Neural progenitor cell (in vitro differentiated cells): Measurements from ENCODE around the gene RETSAT. TPM values are rescaled to one million over a fixed set of nuclear protein-coding genes. Genes with fewer than 3 reads are reported as not detected.
A peak's percentile ranks its signal among the peaks of the same experiment; 100 is the strongest.

Source experiments
- DNase-seq: peaks from one replicate; pipeline ENCODE4 v3.0.0-alpha.2; 2016; ENCODE audit warnings: low spot score
- H2AFZ ChIP-seq: fragments of 200-600 bp; sonication (generic); replicated peaks from 2 replicates; pipeline ENCODE4 v1.6.1; 2016; ENCODE audit warnings: antibody characterized with exemption
- H3F3A ChIP-seq: fragments of 200-600 bp; sonication (generic); 2 replicates; pipeline ENCODE4 v1.6.1; 2016; ENCODE audit warnings: antibody characterized with exemption, low read depth
- H3K27ac ChIP-seq: fragments of 200-600 bp; sonication (generic); 2 replicates; pipeline ENCODE4 v1.5.1; 2016; ENCODE audit warnings: mild to moderate bottlenecking
- H3K27me3 ChIP-seq: fragments of 200-600 bp; sonication (generic); 2 replicates; pipeline ENCODE4 v1.6.1; 2016; ENCODE audit warnings: mild to moderate bottlenecking, moderate library complexity
- H3K36me3 ChIP-seq: fragments of 200-600 bp; sonication (generic); 2 replicates; pipeline ENCODE4 v1.5.1; 2016
- H3K4me1 ChIP-seq: fragments of 200-600 bp; sonication (generic); 2 replicates; pipeline ENCODE4 v1.6.1; 2016; ENCODE audit warnings: mixed run types
- H3K4me2 ChIP-seq: fragments of 200-600 bp; sonication (generic); 2 replicates; pipeline ENCODE4 v1.6.1; 2016
- H3K4me3 ChIP-seq: fragments of 200-600 bp; sonication (generic); 2 replicates; pipeline ENCODE4 v1.5.1; 2016
- H3K79me2 ChIP-seq: fragments of 200-600 bp; sonication (generic); 2 replicates; pipeline ENCODE4 v1.6.1; 2016; ENCODE audit warnings: low read depth
- H3K9ac ChIP-seq: fragments of 200-600 bp; sonication (generic); 2 replicates; pipeline ENCODE4 v1.6.1; 2016
- H3K9me3 ChIP-seq: fragments of 200-600 bp; sonication (generic); 2 replicates; pipeline ENCODE4 v1.5.1; 2016; ENCODE audit warnings: low read depth
- H4K20me1 ChIP-seq: fragments of 200-600 bp; sonication (generic); 2 replicates; pipeline ENCODE4 v1.6.1; 2016; ENCODE audit warnings: low read depth
- H3K27ac Mint-ChIP-seq: 3 replicates; pipeline ENCODE4 v1.8.0; 2021; ENCODE audit warnings: mixed read lengths
- H3K27me3 Mint-ChIP-seq: 2 replicates; pipeline ENCODE4 v1.8.0; 2022; ENCODE audit warnings: low read depth, mild to moderate bottlenecking, inconsistent platforms, moderate library complexity, mixed read lengths; ENCODE audit not compliant: insufficient read depth
- H3K36me3 Mint-ChIP-seq: 3 replicates; pipeline ENCODE4 v1.8.0; 2021; ENCODE audit warnings: mixed read lengths
- H3K4me1 Mint-ChIP-seq: 3 replicates; pipeline ENCODE4 v1.8.0; 2021; ENCODE audit warnings: mixed read lengths
- H3K4me3 Mint-ChIP-seq: 3 replicates; pipeline ENCODE4 v1.8.0; 2021; ENCODE audit warnings: mild to moderate bottlenecking, moderate library complexity, mixed read lengths
- H3K9me3 Mint-ChIP-seq: 3 replicates; pipeline ENCODE4 v1.8.0; 2020; ENCODE audit warnings: mixed read lengths
- EZH2 ChIP-seq: fragments of 200-600 bp; sonication (generic); IDR thresholded peaks from 2 replicates; pipeline ENCODE4 v1.6.1; 2017; ENCODE audit warnings: antibody characterized with exemption, mild to moderate bottlenecking, moderate library complexity
- EZH2phosphoT487 ChIP-seq: fragments of 200-600 bp; sonication (generic); IDR thresholded peaks from 2 replicates; pipeline ENCODE4 v1.6.1; 2017; ENCODE audit warnings: antibody characterized with exemption
- total RNA-seq: library from RNA; depleted of rRNA; stranded (reverse); fragments of >200 nt; gene quantifications from 2 replicates; pipeline ENCODE4 v1.2.3, GENCODE V29; 2015; ENCODE audit warnings: low replicate concordance
- TF ChIP-seq, protein P1 (sequence below): fragments of 200-600 bp; sonication (generic); IDR thresholded peaks from 2 replicates; pipeline ENCODE4 v1.5.1; 2017; ENCODE audit warnings: antibody characterized with exemption, mild to moderate bottlenecking

The RETSAT gene
- total RNA-seq, 1 donor from 2014 or later, result 13.3 TPM

DNA sequence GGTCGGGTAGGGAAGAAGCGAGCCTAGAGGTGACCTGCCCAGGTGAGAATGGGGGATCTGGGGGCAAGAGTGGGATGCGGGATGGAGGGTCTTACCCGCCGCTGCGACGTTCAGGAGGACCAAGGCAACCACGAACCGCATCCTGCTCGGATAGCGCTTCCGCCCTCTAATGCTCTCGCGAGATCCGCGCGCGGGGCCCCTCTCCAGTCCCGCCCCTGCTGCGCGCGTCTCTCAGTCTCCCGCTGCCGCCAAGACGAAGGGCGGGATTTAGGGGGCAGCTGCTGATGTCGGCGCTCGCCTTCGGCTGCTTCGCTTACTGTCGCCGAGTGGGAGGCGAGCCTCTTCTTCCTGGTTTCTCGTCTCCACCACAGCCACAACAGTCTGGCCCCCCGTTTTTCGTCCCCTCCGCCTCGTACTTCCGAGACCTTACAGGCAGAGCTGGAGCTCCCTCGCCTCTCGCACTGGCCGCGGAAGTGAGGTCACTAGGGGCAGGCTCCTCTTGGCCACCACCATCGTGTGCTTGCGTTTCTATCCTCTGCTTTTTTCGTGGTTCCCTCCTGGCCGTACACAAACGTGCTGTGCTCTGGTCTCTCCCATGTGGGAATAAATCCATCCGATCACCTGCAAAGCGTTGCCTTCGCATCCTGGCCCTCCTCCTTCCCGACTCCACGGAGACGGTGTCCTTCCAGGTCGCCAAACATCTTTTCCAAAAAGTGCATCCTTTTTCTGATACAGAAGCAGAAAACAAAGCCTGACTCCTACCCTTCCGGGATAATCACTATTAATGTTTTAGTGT is 26.3 kb downstream of the RETSAT start, which contains the start of gene TGOLN2:
TGOLN2 (minus strand) TSS at position 168 of the 796 bp plus-strand sequence; CDS start at position 141, 27 bp downstream.
- H4K20me1 ChIP-seq, result peaks cover 26% of the 10 kb centered on the region
- DNase-seq, result peak; percentile 97
- H3K27me3 ChIP-seq, result no peaks in the 10 kb centered on the region
- no peaks in the 10 kb centered on the region for H3F3A ChIP-seq
- H3K27ac ChIP-seq, result peak within 1 kb of the TSS; percentile 91
- TF ChIP-seq, protein P1, sequence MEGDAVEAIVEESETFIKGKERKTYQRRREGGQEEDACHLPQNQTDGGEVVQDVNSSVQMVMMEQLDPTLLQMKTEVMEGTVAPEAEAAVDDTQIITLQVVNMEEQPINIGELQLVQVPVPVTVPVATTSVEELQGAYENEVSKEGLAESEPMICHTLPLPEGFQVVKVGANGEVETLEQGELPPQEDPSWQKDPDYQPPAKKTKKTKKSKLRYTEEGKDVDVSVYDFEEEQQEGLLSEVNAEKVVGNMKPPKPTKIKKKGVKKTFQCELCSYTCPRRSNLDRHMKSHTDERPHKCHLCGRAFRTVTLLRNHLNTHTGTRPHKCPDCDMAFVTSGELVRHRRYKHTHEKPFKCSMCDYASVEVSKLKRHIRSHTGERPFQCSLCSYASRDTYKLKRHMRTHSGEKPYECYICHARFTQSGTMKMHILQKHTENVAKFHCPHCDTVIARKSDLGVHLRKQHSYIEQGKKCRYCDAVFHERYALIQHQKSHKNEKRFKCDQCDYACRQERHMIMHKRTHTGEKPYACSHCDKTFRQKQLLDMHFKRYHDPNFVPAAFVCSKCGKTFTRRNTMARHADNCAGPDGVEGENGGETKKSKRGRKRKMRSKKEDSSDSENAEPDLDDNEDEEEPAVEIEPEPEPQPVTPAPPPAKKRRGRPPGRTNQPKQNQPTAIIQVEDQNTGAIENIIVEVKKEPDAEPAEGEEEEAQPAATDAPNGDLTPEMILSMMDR, result peak; percentile 17
- TF ChIP-seq EZH2phosphoT487, result no peak
- Mint-ChIP-seq H3K27me3 (peaks cover 3% of the 10 kb centered on the region), H3K4me3 (peak within 1 kb of the TSS; percentile 97), H3K36me3 (peaks cover 13% of the 10 kb centered on the region), H3K9me3 (no peaks in the 10 kb centered on the region), H3K27ac (peak within 1 kb of the TSS; percentile 99), H3K4me1 (peaks cover 39% of the 10 kb centered on the region)
- no peaks in the 10 kb centered on the region for H3K36me3 ChIP-seq
- peaks cover 40% of the 10 kb centered on the region for H3K79me2 ChIP-seq
- peak within 1 kb of the TSS; percentile 79 for H3K4me3 ChIP-seq
- peak within 1 kb of the TSS; percentile 96 for H3K4me2 ChIP-seq
- peak within 1 kb of the TSS; percentile 75 for H3K9ac ChIP-seq
- peaks cover 30% of the 10 kb centered on the region for H3K4me1 ChIP-seq
- H3K9me3 ChIP-seq, result no peaks in the 10 kb centered on the region
- H2AFZ ChIP-seq, result peak within 1 kb of the TSS; percentile 87

DNA sequence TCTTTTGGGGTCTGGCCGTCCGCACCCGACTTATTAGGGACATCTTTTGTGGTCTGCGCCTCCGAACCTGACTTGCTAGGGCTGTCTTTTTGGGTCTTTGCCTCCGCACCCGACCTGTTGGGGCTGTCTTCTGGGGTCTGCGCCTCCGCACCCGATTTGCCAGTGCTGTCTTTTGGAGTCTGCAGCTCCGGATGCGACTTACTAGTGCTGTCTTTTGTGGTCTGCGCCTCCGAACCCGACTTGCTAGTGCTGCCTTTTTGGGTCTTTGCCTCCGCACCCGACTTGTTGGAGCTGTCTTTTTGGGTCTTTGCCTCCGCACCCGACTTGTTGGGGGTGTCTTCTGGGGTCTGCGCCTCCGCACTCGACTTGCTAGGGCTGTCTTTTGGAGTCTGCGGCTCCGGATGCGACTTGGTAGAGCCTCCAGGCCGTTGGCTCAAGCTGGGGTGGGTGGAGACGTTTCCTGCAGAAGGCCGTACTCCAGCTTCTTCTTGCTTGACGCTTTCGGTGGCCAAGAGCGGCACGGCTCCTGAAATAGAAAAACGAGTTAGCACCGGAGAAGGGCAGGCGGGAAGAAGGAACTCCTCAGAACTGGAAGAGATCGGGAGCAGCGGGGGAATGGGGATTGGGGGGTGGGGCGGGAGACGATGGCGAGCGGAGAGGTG is 27.0 kb downstream of the RETSAT start:
- peaks cover 32% of the 10 kb centered on the region for H4K20me1 ChIP-seq
- H3K4me3 ChIP-seq, result peak overlapping the region; percentile 79
- DNase-seq, result peak; percentile 70
- H3K4me1 Mint-ChIP-seq, result peaks cover 39% of the 10 kb centered on the region
- no peak overlapping the region for H3K27ac ChIP-seq
- H3K9me3 ChIP-seq, result no peaks in the 10 kb centered on the region
- H3K9ac ChIP-seq, result peak overlapping the region; percentile 71
- H3K27ac Mint-ChIP-seq, result peak overlapping the region; percentile 99
- TF ChIP-seq, protein P1, result no peak
- TF ChIP-seq EZH2phosphoT487, result no peak
- no peak for TF ChIP-seq EZH2
- peak overlapping the region; percentile 97 for H3K4me3 Mint-ChIP-seq
- H3K36me3 Mint-ChIP-seq, result peaks cover 19% of the 10 kb centered on the region
- peaks cover 3% of the 10 kb centered on the region for H3K27me3 Mint-ChIP-seq
- H3F3A ChIP-seq, result no peaks in the 10 kb centered on the region
- H3K79me2 ChIP-seq, result peaks cover 40% of the 10 kb centered on the region
- no peaks in the 10 kb centered on the region for H3K27me3 ChIP-seq
- H3K4me1 ChIP-seq, result peaks cover 30% of the 10 kb centered on the region
- H2AFZ ChIP-seq, result peak overlapping the region; percentile 87
- peak overlapping the region; percentile 96 for H3K4me2 ChIP-seq
- H3K36me3 ChIP-seq, result no peaks in the 10 kb centered on the region
- no peaks in the 10 kb centered on the region for H3K9me3 Mint-ChIP-seq

DNA sequence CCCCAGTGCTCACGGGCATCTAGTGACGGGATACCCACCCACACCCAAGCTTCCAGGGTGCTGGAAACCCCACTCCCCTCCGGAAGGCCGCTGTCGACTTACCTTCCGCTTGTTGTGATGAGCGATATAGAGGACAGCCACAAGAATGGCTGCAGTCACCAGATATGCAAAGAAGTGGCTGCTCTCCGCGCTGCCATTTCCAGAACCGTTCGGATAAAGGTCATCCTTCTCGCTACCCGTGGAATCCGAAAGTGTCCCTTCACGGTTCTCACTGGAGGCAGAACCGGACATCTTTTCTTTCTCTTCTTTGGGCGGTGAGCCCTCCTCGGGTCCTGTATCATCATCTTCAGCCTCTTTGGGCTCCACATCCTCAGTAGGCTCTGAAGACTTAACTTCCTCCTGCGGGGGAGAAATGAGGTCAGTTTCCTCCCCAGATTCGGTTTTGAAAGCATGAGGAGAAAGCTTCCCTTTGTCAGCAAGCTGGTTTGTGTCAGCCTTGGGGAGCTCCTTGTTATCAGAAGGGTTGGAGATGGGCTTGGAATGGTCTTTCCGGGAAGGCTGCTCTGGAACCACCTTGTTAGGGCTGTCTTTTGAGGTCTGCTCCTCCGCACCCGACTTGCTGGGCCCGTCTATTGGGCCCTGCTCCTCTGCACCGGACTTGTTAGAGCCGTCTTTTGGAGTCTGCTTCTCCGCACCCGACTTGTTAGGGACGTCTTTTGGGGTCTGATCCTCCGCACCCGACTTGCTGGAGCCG is 27.7 kb downstream of the RETSAT start:
- H3K27me3 ChIP-seq, result no peaks in the 10 kb centered on the region
- H3K9ac ChIP-seq, result peak overlapping the region; percentile 71
- Mint-ChIP-seq H3K9me3 (no peaks in the 10 kb centered on the region), H3K27me3 (no peaks in the 10 kb centered on the region), H3K4me1 (peaks cover 39% of the 10 kb centered on the region), H3K4me3 (peak overlapping the region; percentile 97), H3K36me3 (peaks cover 26% of the 10 kb centered on the region), H3K27ac (no peak overlapping the region)
- no peak overlapping the region for H3K27ac ChIP-seq
- peaks cover 35% of the 10 kb centered on the region for H4K20me1 ChIP-seq
- H3K9me3 ChIP-seq, result no peaks in the 10 kb centered on the region
- no peaks in the 10 kb centered on the region for H3F3A ChIP-seq
- H3K4me2 ChIP-seq, result peak overlapping the region; percentile 96
- H3K36me3 ChIP-seq, result peaks cover 3% of the 10 kb centered on the region
- DNase-seq, result peak; percentile 13
- TF ChIP-seq EZH2, result no peak
- no peak for TF ChIP-seq EZH2phosphoT487
- TF ChIP-seq, protein P1, result no peak
- peaks cover 30% of the 10 kb centered on the region for H3K4me1 ChIP-seq
- H3K4me3 ChIP-seq, result peak overlapping the region; percentile 79
- H2AFZ ChIP-seq, result no peak overlapping the region
- peaks cover 40% of the 10 kb centered on the region for H3K79me2 ChIP-seq
